Breast epithelium (tissue), 4 donors: ENCODE data around the gene GOLGA6L7. TPM values are rescaled to one million over a fixed set of nuclear protein-coding genes. Genes with fewer than 3 reads are reported as not detected.
"Not testable (repeated sequence)": the region's sequence is repeated elsewhere in the genome, so short reads cannot be mapped to it uniquely, and the experiment has no call there.

ENCODE experiments used
- DNase-seq, 2 donors: peaks; one replicate each; pipeline ENCODE4 v3.0.0-alpha.2; 2019; ENCODE audit warnings: low spot score in 2 of 2
- H3K27ac ChIP-seq, 2 donors: fragments of 200-600 bp; sonication (generic) in 1 of 2; one replicate each; pipeline ENCODE4 v1.5.1; 2016 to 2019; ENCODE audit warnings: mild to moderate bottlenecking in 1 of 2
- H3K27me3 ChIP-seq, 2 donors: fragments of 200-600 bp; sonication (generic) in 1 of 2; one replicate each; pipeline versions ENCODE4 v1.5.1 to v1.6.0; 2017 to 2019; ENCODE audit warnings: control low read depth in 1 of 2, mild to moderate bottlenecking in 1 of 2
- H3K36me3 ChIP-seq: fragments of 200-600 bp; one replicate; pipeline ENCODE4 v1.5.1; 2019
- H3K4me1 ChIP-seq, 2 donors: fragments of 200-600 bp; sonication (generic); one replicate each; pipeline ENCODE4 v1.5.1; 2016 to 2019; ENCODE audit warnings: control low read depth in 1 of 2
- H3K4me3 ChIP-seq, 3 donors: fragments of 200-600 bp; sonication (generic); 1 replicate in 2 of 3; 2 replicates in 1 of 3; pipeline ENCODE4 v1.5.1; 2016 to 2019; ENCODE audit warnings: mild to moderate bottlenecking in 3 of 3, moderate library complexity in 2 of 3
- H3K9me3 ChIP-seq, 2 donors: fragments of 200-600 bp; sonication (generic) in 1 of 2; one replicate each; pipeline ENCODE4 v1.5.1; 2016 to 2019; ENCODE audit warnings: control low read depth in 1 of 2
- intact Hi-C: fragments of 100-400 bp; cut with DNase I; formaldehyde crosslinking; loops from one replicate; pipeline ENCODE4 v1.15.1; 2023; ENCODE audit warnings: low total_unique reads
- total RNA-seq, 3 donors: library from RNA; depleted of rRNA; stranded (reverse); fragments of >200 nt; gene quantifications; one replicate each; pipeline ENCODE4 v1.1.0, GENCODE V29; 2016

The GOLGA6L7 gene
- total RNA-seq, 3 donors from 2014 or later, result not detected

DNA sequence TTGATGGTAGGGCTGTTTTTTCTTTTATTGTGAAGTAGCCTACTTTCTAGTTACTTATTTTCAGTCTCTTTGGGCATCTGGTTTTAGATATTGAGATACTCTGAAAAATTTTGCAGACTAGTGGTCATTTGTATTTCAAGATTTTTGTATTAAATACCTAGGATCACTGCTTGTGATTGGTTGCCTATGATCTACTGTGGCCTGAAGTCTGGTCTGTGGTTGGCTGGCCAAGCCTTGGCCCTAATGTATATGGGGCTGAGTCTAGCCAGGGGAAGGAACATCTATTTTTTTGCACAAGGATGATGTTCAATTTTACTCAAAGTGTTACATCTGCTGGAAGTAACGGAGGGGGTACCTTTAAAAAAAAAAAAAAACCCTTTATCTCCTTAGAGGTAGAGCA lies 38.0 kb downstream of the GOLGA6L7 start:
- H3K27me3 ChIP-seq, H3K4me3 ChIP-seq, H3K36me3 ChIP-seq, H3K9me3 ChIP-seq, H3K27ac ChIP-seq, intact Hi-C loops, DNase-seq, H3K4me1 ChIP-seq: not testable (repeated sequence)

DNA sequence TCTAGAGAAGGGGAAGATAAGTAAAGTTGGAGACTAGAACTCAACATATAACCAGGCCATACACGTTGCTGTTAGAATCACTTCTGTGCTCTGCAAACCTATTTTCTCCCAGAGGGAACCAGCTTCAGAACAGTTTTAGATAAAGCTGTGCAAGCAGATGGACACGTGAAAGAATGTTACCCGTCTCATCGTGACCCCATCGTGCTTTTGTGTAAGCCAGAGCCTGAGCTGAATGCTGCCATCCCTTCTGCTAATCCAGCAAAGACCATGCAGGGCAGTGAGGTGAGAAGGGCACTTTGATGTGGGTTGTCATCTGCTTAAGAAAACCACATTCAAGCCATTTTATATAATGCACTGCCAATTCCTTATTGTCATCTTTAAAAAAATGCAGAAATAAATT lies 40.3 kb downstream of the GOLGA6L7 start:
- H3K4me3 ChIP-seq, H3K36me3 ChIP-seq, H3K4me1 ChIP-seq, H3K27ac ChIP-seq, DNase-seq, H3K9me3 ChIP-seq, H3K27me3 ChIP-seq, intact Hi-C loops: not testable (repeated sequence)

DNA sequence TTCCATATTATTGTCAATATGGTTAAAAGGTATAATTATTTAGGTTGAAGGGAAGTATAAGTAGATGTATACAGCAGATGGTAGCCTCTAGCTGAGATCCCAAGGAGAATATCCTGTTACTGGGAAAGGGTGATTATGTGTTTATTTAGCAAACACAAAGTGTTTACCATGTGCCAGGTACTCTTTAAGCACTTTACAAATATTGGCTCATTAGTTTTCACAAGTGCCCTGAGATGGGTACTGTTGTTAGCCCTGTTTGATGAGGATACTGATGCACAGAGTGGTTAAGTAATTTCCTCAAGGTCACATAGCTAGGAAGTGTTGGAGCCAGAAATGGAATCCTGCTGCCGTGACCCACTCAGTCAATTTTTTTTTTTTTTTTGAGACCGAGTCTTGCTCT lies 48.1 kb downstream of the GOLGA6L7 start:
- intact Hi-C loops, H3K4me1 ChIP-seq, H3K9me3 ChIP-seq: not testable (repeated sequence)

DNA sequence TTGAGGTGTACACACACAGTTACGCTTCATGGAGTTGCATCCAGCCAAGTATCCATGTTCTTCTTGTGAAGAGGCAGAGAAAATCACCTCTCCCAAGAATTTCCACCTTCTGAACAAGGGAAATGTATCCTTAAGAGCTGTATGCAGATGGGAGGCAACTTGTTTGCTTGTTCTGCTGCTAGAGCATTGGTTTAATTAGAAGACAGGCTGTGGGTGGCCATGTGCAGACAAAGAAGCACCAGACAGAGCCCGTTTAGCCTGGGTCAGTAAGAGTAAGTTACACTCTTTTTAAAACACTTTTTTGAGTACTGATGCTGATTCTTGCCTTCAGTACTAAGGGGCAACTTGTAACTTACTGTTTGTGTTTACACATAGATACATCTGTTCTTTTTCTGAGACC lies 50.2 kb downstream of the GOLGA6L7 start:
- H3K36me3 ChIP-seq, intact Hi-C loops, H3K9me3 ChIP-seq, DNase-seq, H3K4me3 ChIP-seq, H3K27me3 ChIP-seq, H3K4me1 ChIP-seq, H3K27ac ChIP-seq: not testable (repeated sequence)

More for the DNA sequence above, 48.1 kb downstream of the GOLGA6L7 start:
- DNase-seq, H3K36me3 ChIP-seq, H3K27ac ChIP-seq, H3K4me3 ChIP-seq, H3K27me3 ChIP-seq: not testable (repeated sequence)

DNA sequence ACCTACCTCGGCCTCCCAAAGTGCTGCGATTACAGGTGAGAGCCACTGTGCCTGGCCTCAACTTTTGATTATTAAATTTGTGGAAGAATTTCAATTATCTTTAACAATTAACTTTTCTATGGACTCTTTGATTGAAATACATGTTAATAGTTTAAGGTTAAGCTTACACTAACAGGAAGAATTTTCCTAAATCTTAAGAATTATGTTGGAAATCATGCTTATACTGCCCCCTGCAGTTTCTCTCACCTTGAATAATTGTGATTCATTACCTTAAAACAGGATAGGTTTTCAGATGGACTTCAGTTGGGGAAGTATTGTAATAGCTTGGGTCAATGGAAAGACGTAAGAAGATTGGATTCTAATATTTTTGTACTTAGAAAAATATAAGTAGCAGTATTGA lies 54.2 kb downstream of the GOLGA6L7 start:
- H3K9me3 ChIP-seq, H3K27me3 ChIP-seq, DNase-seq, intact Hi-C loops, H3K4me1 ChIP-seq, H3K36me3 ChIP-seq, H3K4me3 ChIP-seq, H3K27ac ChIP-seq: not testable (repeated sequence)

Other genes with a start within 250 kb of the GOLGA6L7 start
- gene GOLGA8M, start 136.2 kb downstream of the GOLGA6L7 start, total RNA-seq, result 1 to 10 TPM; 2.9 to 5.0 (median 4.0) TPM
- gene APBA2, start 37.3 kb upstream of the GOLGA6L7 start, total RNA-seq, result 1 to 10 TPM in 2 of 3 donors, under 1 TPM in 1; 0.64 to 6.9 (median 5.0) TPM